ENCODE data around the gene CNTN1.

The CNTN1 gene

DNA sequence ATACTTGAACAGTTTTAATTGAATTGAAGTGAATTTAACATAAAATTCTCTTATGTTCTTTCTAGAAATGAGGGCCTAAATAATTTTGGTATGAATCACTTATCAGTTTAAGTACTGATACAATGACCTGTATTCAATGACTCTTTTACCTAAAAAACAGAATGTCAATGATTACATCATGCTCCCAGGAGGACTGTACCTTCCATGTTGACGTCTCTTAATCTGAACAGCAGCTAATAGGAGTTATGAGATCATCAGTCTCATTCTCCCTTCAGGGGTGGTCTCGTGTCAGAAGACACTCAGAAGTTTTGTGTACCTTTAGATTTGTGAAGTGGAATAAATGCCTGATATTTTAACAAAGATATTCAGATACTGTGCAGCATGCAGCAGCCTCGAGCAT, 206.3 kb downstream of the CNTN1 start:
- H3K9me3 ChIP-seq (ENCODE audit: insufficient read depth, low read depth, low read length), result no peaks in the 10 kb centered on the region
- no peak overlapping the region for H3K9ac ChIP-seq (ENCODE audit: low read length)
- no peak for DNase-seq
- H2AK5ac ChIP-seq (ENCODE audit: low read length), result no peak overlapping the region
- H3K4ac ChIP-seq (ENCODE audit: low read depth, low read length), result no peak overlapping the region
- H3K4me1 ChIP-seq (ENCODE audit: control insufficient read depth in 1 of 2, insufficient read depth in 2 of 2, low read length in 2 of 2), result no peaks in the 10 kb centered on the region
- H2BK5ac ChIP-seq (ENCODE audit: low read depth, low read length, poor library complexity), result no peak overlapping the region
- H2BK12ac ChIP-seq (ENCODE audit: low read length), result no peak overlapping the region
- H3K4me2 ChIP-seq (ENCODE audit: low read length), result no peak overlapping the region
- H3K27me3 ChIP-seq (ENCODE audit: insufficient read depth, low read length), result no peaks in the 10 kb centered on the region
- H4K12ac ChIP-seq (ENCODE audit: low read depth, low read length), result no peak overlapping the region
- no peak overlapping the region for H4K8ac ChIP-seq (ENCODE audit: low read depth, low read length)
- H3K23ac ChIP-seq (ENCODE audit: low read length), result no peak overlapping the region
- no CpG with 5 or more reads among the region's 3 CpGs for WGBS (ENCODE audit: extremely low coverage, insufficient coverage, insufficient read length)
- H3K27ac ChIP-seq (ENCODE audit: low read depth, low read length), result no peak overlapping the region
- no peaks in the 10 kb centered on the region for H3K79me2 ChIP-seq (ENCODE audit: control insufficient read depth, insufficient read depth, low read length, poor library complexity)
- H2BK120ac ChIP-seq (ENCODE audit: insufficient read depth, low read length, poor library complexity), result no peak overlapping the region
- H3K4me3 ChIP-seq (ENCODE audit: low read depth, low read length), result no peak overlapping the region
- no peak overlapping the region for H3K18ac ChIP-seq (ENCODE audit: low read length)
- H4K91ac ChIP-seq (ENCODE audit: low read depth, low read length), result no peak overlapping the region
- no peaks in the 10 kb centered on the region for H3K79me1 ChIP-seq (ENCODE audit: low read length)
- no peaks in the 10 kb centered on the region for H3K36me3 ChIP-seq (ENCODE audit: control insufficient read depth in 1 of 2, insufficient read depth in 2 of 2, low read length in 2 of 2)
- no peak overlapping the region for H3K14ac ChIP-seq (ENCODE audit: low read length)
- no peak overlapping the region for H2AFZ ChIP-seq (ENCODE audit: insufficient read depth, low read length, poor library complexity)

DNA sequence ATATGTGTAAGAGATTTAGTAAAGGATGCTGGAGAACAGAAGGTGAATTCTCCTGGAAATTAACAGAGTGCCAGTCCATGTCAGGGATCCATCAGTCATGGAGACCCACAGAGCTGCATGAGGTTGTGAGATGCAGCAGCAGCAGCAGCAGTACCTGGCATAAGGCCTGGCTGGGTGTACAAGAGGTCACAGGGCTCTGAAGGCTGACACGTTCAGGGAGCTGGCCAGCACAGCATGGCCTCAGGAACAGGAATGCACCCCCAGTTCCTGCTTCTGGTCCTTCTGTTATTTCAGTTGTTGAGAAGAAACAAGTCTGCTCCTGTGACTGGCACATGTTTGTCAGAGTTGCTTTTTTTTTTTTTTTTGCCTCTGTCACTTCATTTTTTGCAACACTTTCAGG, 210.8 kb downstream of the CNTN1 start:
- H3K27me3 ChIP-seq (ENCODE audit: insufficient read depth, low read length), result no peaks in the 10 kb centered on the region
- no peaks in the 10 kb centered on the region for H3K36me3 ChIP-seq (ENCODE audit: control insufficient read depth in 1 of 2, insufficient read depth in 2 of 2, low read length in 2 of 2)
- no peaks in the 10 kb centered on the region for H3K4me1 ChIP-seq (ENCODE audit: control insufficient read depth in 1 of 2, insufficient read depth in 2 of 2, low read length in 2 of 2)
- no peak overlapping the region for H3K23ac ChIP-seq (ENCODE audit: low read length)
- H4K8ac ChIP-seq (ENCODE audit: low read depth, low read length), result no peak overlapping the region
- no peak overlapping the region for H2BK120ac ChIP-seq (ENCODE audit: insufficient read depth, low read length, poor library complexity)
- no peak overlapping the region for H2AFZ ChIP-seq (ENCODE audit: insufficient read depth, low read length, poor library complexity)
- H3K18ac ChIP-seq (ENCODE audit: low read length), result no peak overlapping the region
- no peak overlapping the region for H4K91ac ChIP-seq (ENCODE audit: low read depth, low read length)
- no peaks in the 10 kb centered on the region for H3K9me3 ChIP-seq (ENCODE audit: insufficient read depth, low read depth, low read length)
- no peak overlapping the region for H3K9ac ChIP-seq (ENCODE audit: low read length)
- no peaks in the 10 kb centered on the region for H3K79me1 ChIP-seq (ENCODE audit: low read length)
- no peak overlapping the region for H3K27ac ChIP-seq (ENCODE audit: low read depth, low read length)
- no peak for DNase-seq
- no peak overlapping the region for H3K4ac ChIP-seq (ENCODE audit: low read depth, low read length)
- H4K12ac ChIP-seq (ENCODE audit: low read depth, low read length), result no peak overlapping the region
- WGBS (ENCODE audit: extremely low coverage, insufficient coverage, insufficient read length), result no CpG with 5 or more reads among the region's 1 CpG
- H3K14ac ChIP-seq (ENCODE audit: low read length), result no peak overlapping the region
- no peak overlapping the region for H2BK12ac ChIP-seq (ENCODE audit: low read length)
- H3K4me2 ChIP-seq (ENCODE audit: low read length), result no peak overlapping the region
- H3K4me3 ChIP-seq (ENCODE audit: low read depth, low read length), result no peak overlapping the region
- no peak overlapping the region for H2AK5ac ChIP-seq (ENCODE audit: low read length)
- no peak overlapping the region for H2BK5ac ChIP-seq (ENCODE audit: low read depth, low read length, poor library complexity)
- H3K79me2 ChIP-seq (ENCODE audit: control insufficient read depth, insufficient read depth, low read length, poor library complexity), result no peaks in the 10 kb centered on the region

DNA sequence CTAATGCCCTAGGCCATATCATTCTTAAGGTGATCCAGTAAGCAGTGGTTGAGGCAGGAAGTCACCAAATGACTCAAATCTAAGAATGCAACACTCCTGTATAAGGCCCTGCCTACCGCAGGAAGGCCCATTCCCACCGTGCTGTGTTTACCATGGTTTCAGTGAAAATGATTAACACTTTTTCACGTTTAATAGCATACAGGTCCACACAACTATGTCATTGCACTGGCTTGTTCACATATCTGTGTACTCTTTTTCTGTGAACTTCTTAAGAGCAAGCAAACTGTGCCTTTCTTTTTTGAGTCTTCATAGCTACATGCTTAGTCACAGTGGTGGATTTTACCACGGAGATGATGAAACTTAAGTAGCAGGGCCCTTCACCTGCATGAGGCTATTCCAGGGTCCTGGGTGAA, 214.9 kb downstream of the CNTN1 start:
- WGBS (ENCODE audit: extremely low coverage, insufficient coverage, insufficient read length), result no CpG with 5 or more reads among the region's 4 CpGs

DNA sequence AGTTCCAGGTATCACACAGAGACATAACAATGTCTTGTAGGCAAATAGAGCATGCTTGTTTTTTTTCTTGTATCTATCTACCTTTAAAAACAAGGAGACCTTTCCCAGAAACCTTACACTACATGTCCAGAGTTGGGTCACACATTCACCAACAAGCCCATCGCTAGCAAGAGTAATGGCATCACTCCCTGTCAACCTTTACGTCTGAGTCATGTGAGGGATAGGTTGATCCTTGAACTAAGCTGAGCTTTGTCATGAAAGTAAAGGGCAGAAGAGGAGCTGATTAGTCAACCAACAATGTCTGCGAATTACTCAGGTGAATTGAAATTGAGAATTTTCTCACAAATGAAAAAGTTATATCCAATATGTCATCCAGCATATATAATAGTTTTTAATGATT, 219.4 kb downstream of the CNTN1 start:
- no CpG with 5 or more reads among the region's 3 CpGs for WGBS (ENCODE audit: extremely low coverage, insufficient coverage, insufficient read length)
- Histone ChIP-seq H3K9ac (ENCODE audit: low read length) (no peak overlapping the region), H2AFZ (ENCODE audit: insufficient read depth, low read length, poor library complexity) (no peak overlapping the region)

More for the DNA sequence above, 214.9 kb downstream of the CNTN1 start:
- DNase-seq, result peak in 1 of 2 donors; percentile 7
- Histone ChIP-seq H3K36me3 (ENCODE audit: control insufficient read depth in 1 of 2, insufficient read depth in 2 of 2, low read length in 2 of 2) (no peaks in the 10 kb centered on the region), H3K18ac (ENCODE audit: low read length) (no peak overlapping the region), H3K79me2 (ENCODE audit: control insufficient read depth, insufficient read depth, low read length, poor library complexity) (no peaks in the 10 kb centered on the region), H3K14ac (ENCODE audit: low read length) (no peak overlapping the region), H3K4me1 (ENCODE audit: control insufficient read depth in 1 of 2, insufficient read depth in 2 of 2, low read length in 2 of 2) (peaks cover 0 to 2% of the 10 kb centered on the region in 2 experiments), H3K4me3 (ENCODE audit: low read depth, low read length) (no peak overlapping the region), H2BK12ac (ENCODE audit: low read length) (no peak overlapping the region), H2AFZ (ENCODE audit: insufficient read depth, low read length, poor library complexity) (no peak overlapping the region), H4K8ac (ENCODE audit: low read depth, low read length) (no peak overlapping the region), H3K23ac (ENCODE audit: low read length) (no peak overlapping the region), H3K27me3 (ENCODE audit: insufficient read depth, low read length) (no peaks in the 10 kb centered on the region), H3K4ac (ENCODE audit: low read depth, low read length) (no peak overlapping the region), H4K91ac (ENCODE audit: low read depth, low read length) (no peak overlapping the region), H2BK5ac (ENCODE audit: low read depth, low read length, poor library complexity) (no peak overlapping the region), H4K12ac (ENCODE audit: low read depth, low read length) (no peak overlapping the region), H3K9ac (ENCODE audit: low read length) (no peak overlapping the region), H3K27ac (ENCODE audit: low read depth, low read length) (no peak overlapping the region), H2BK120ac (ENCODE audit: insufficient read depth, low read length, poor library complexity) (no peak overlapping the region), H3K9me3 (ENCODE audit: insufficient read depth, low read depth, low read length) (no peaks in the 10 kb centered on the region), H3K79me1 (ENCODE audit: low read length) (no peaks in the 10 kb centered on the region), H3K4me2 (ENCODE audit: low read length) (no peak overlapping the region), H2AK5ac (ENCODE audit: low read length) (no peak overlapping the region)

More for the DNA sequence above, 219.4 kb downstream of the CNTN1 start:
- Histone ChIP-seq H3K14ac (ENCODE audit: low read length) (no peak overlapping the region), H3K4me3 (ENCODE audit: low read depth, low read length) (no peak overlapping the region), H4K91ac (ENCODE audit: low read depth, low read length) (no peak overlapping the region), H3K79me1 (ENCODE audit: low read length) (no peaks in the 10 kb centered on the region), H3K79me2 (ENCODE audit: control insufficient read depth, insufficient read depth, low read length, poor library complexity) (no peaks in the 10 kb centered on the region), H3K9me3 (ENCODE audit: insufficient read depth, low read depth, low read length) (no peaks in the 10 kb centered on the region), H2BK120ac (ENCODE audit: insufficient read depth, low read length, poor library complexity) (no peak overlapping the region), H2AK5ac (ENCODE audit: low read length) (no peak overlapping the region), H4K8ac (ENCODE audit: low read depth, low read length) (no peak overlapping the region), H2BK12ac (ENCODE audit: low read length) (no peak overlapping the region), H3K4ac (ENCODE audit: low read depth, low read length) (no peak overlapping the region), H4K12ac (ENCODE audit: low read depth, low read length) (no peak overlapping the region), H3K4me2 (ENCODE audit: low read length) (no peak overlapping the region), H3K27me3 (ENCODE audit: insufficient read depth, low read length) (no peaks in the 10 kb centered on the region), H3K4me1 (ENCODE audit: control insufficient read depth in 1 of 2, insufficient read depth in 2 of 2, low read length in 2 of 2) (peaks cover 0 to 2% of the 10 kb centered on the region in 2 experiments), H3K23ac (ENCODE audit: low read length) (no peak overlapping the region), H2BK5ac (ENCODE audit: low read depth, low read length, poor library complexity) (no peak overlapping the region), H3K18ac (ENCODE audit: low read length) (no peak overlapping the region), H3K36me3 (ENCODE audit: control insufficient read depth in 1 of 2, insufficient read depth in 2 of 2, low read length in 2 of 2) (no peaks in the 10 kb centered on the region), H3K27ac (ENCODE audit: low read depth, low read length) (no peak overlapping the region)
- no peak for DNase-seq
